ENCODE data around the gene HSPA12A. TPM values are rescaled to one million over a fixed set of nuclear protein-coding genes. Genes with fewer than 3 reads are reported as not detected.
A peak's percentile ranks its signal among the peaks of the same experiment; 100 is the strongest.

HSPA12A gene
- total and polyA plus RNA-seq, 2 donors (not counting 1 experiment from before 2014, with no cell fraction given) = 14.4 to 15.7 TPM

- no peaks in the 10 kb centered on the region for H3K9me3 ChIP-seq (ENCODE audit: control insufficient read depth, insufficient read depth, low read depth, low read length)
- no peak overlapping the region for H3K27ac ChIP-seq (ENCODE audit: insufficient read depth, low read length)
- peak; percentile 63 to 70 for DNase-seq (ENCODE audit: low read depth in 2 of 2)
- H3K9ac ChIP-seq (ENCODE audit: insufficient read depth, low read length) = no peak overlapping the region
- no peaks in the 10 kb centered on the region for H3K27me3 ChIP-seq (ENCODE audit: control insufficient read depth, insufficient read depth, low read length)
- H2AFZ ChIP-seq (ENCODE audit: low read length) = peak overlapping the region; percentile 68
- peaks cover 4% of the 10 kb centered on the region for H3K4me1 ChIP-seq (ENCODE audit: control insufficient read depth, extremely low read depth, insufficient read depth, low read length)
- H4K20me1 ChIP-seq (ENCODE audit: control insufficient read depth, extremely low read depth, insufficient read depth, low read length) = no peaks in the 10 kb centered on the region
- peak overlapping the region; percentile 55 for H3K4me2 ChIP-seq (ENCODE audit: extremely low read depth, insufficient read depth, low read length)
- TF ChIP-seq EZH2 (IDR thresholded peaks at IDR 0.05; ENCODE audit: low read length, missing control alignments) = no peak
- peak; percentile 97 to 99 for TF ChIP-seq CTCF (conservative IDR thresholded peaks at IDR 0.05 in 1 of 2, IDR thresholded peaks at IDR 0.05 in 1 of 2; ENCODE audit: low read depth in 1 of 2, low read length in 2 of 2)
- H3K4me3 ChIP-seq (replicated peaks in 1 of 4; ENCODE audit: control extremely low read depth in 1 of 4, insufficient read depth in 1 of 4, low read depth in 3 of 4, low read length in 4 of 4) = peak overlapping the region; percentile 6 to 50 (median 15)
- no peaks in the 10 kb centered on the region for H3K36me3 ChIP-seq (ENCODE audit: control insufficient read depth, insufficient read depth, low read length)
- H3K79me2 ChIP-seq (ENCODE audit: control insufficient read depth, insufficient read depth, low read length) = no peaks in the 10 kb centered on the region
Measured at GRCh38 chr10:116787893-116788665, 45.7 kb upstream of the HSPA12A start.

GRCh38 chr10:116787053-116787659, 44.8 kb upstream of the HSPA12A start:
- H3K27me3 ChIP-seq (ENCODE audit: control insufficient read depth, insufficient read depth, low read length) = no peaks in the 10 kb centered on the region
- H3K4me3 ChIP-seq (replicated peaks in 1 of 4; ENCODE audit: control extremely low read depth in 1 of 4, insufficient read depth in 1 of 4, low read depth in 3 of 4, low read length in 4 of 4) = no peak overlapping the region
- no peak overlapping the region for H3K9ac ChIP-seq (ENCODE audit: insufficient read depth, low read length)
- H4K20me1 ChIP-seq (ENCODE audit: control insufficient read depth, extremely low read depth, insufficient read depth, low read length) = no peaks in the 10 kb centered on the region
- no peaks in the 10 kb centered on the region for H3K79me2 ChIP-seq (ENCODE audit: control insufficient read depth, insufficient read depth, low read length)
- H3K4me1 ChIP-seq (ENCODE audit: control insufficient read depth, extremely low read depth, insufficient read depth, low read length) = peaks cover 4% of the 10 kb centered on the region
- H3K4me2 ChIP-seq (ENCODE audit: extremely low read depth, insufficient read depth, low read length) = no peak overlapping the region
- no peak overlapping the region for H3K27ac ChIP-seq (ENCODE audit: insufficient read depth, low read length)
- no peak overlapping the region for H2AFZ ChIP-seq (ENCODE audit: low read length)
- no peak for DNase-seq (ENCODE audit: low read depth in 2 of 2)
- no peaks in the 10 kb centered on the region for H3K36me3 ChIP-seq (ENCODE audit: control insufficient read depth, insufficient read depth, low read length)
- H3K9me3 ChIP-seq (ENCODE audit: control insufficient read depth, insufficient read depth, low read depth, low read length) = no peaks in the 10 kb centered on the region
- TF ChIP-seq EZH2 (IDR thresholded peaks at IDR 0.05; ENCODE audit: low read length, missing control alignments) (no peak), CTCF (conservative IDR thresholded peaks at IDR 0.05 in 1 of 2, IDR thresholded peaks at IDR 0.05 in 1 of 2; ENCODE audit: low read depth in 1 of 2, low read length in 2 of 2) (no peak)

- H3K9ac ChIP-seq (ENCODE audit: insufficient read depth, low read length) = no peak overlapping the region
- no peaks in the 10 kb centered on the region for H3K36me3 ChIP-seq (ENCODE audit: control insufficient read depth, insufficient read depth, low read length)
- H3K79me2 ChIP-seq (ENCODE audit: control insufficient read depth, insufficient read depth, low read length) = no peaks in the 10 kb centered on the region
- H3K4me2 ChIP-seq (ENCODE audit: extremely low read depth, insufficient read depth, low read length) = no peak overlapping the region
- H3K27me3 ChIP-seq (ENCODE audit: control insufficient read depth, insufficient read depth, low read length) = no peaks in the 10 kb centered on the region
- no peaks in the 10 kb centered on the region for H3K9me3 ChIP-seq (ENCODE audit: control insufficient read depth, insufficient read depth, low read depth, low read length)
- H2AFZ ChIP-seq (ENCODE audit: low read length) = no peak overlapping the region
- TF ChIP-seq EZH2 (IDR thresholded peaks at IDR 0.05; ENCODE audit: low read length, missing control alignments) = no peak
- no peak for TF ChIP-seq CTCF (conservative IDR thresholded peaks at IDR 0.05 in 1 of 2, IDR thresholded peaks at IDR 0.05 in 1 of 2; ENCODE audit: low read depth in 1 of 2, low read length in 2 of 2)
- H3K4me1 ChIP-seq (ENCODE audit: control insufficient read depth, extremely low read depth, insufficient read depth, low read length) = peaks cover 4% of the 10 kb centered on the region
- no peak overlapping the region for H3K4me3 ChIP-seq (replicated peaks in 1 of 4; ENCODE audit: control extremely low read depth in 1 of 4, insufficient read depth in 1 of 4, low read depth in 3 of 4, low read length in 4 of 4)
- no peak for DNase-seq (ENCODE audit: low read depth in 2 of 2)
- no peak overlapping the region for H3K27ac ChIP-seq (ENCODE audit: insufficient read depth, low read length)
- H4K20me1 ChIP-seq (ENCODE audit: control insufficient read depth, extremely low read depth, insufficient read depth, low read length) = no peaks in the 10 kb centered on the region
Measured at GRCh38 chr10:116785867-116786266, 43.5 kb upstream of the HSPA12A start.

All from fibroblast of lung (primary cell).